Measurements from ENCODE around the gene ANKRD34B. TPM values are rescaled to one million over a fixed set of nuclear protein-coding genes. Genes with fewer than 3 reads are reported as not detected.
A peak's percentile ranks its signal among the peaks of the same experiment; 100 is the strongest.

Gene ANKRD34B
- not detected for total RNA-seq
- polyA plus RNA-seq = not detected
- 0 reads per million in 6 experiments for total RNA-seq

DNA sequence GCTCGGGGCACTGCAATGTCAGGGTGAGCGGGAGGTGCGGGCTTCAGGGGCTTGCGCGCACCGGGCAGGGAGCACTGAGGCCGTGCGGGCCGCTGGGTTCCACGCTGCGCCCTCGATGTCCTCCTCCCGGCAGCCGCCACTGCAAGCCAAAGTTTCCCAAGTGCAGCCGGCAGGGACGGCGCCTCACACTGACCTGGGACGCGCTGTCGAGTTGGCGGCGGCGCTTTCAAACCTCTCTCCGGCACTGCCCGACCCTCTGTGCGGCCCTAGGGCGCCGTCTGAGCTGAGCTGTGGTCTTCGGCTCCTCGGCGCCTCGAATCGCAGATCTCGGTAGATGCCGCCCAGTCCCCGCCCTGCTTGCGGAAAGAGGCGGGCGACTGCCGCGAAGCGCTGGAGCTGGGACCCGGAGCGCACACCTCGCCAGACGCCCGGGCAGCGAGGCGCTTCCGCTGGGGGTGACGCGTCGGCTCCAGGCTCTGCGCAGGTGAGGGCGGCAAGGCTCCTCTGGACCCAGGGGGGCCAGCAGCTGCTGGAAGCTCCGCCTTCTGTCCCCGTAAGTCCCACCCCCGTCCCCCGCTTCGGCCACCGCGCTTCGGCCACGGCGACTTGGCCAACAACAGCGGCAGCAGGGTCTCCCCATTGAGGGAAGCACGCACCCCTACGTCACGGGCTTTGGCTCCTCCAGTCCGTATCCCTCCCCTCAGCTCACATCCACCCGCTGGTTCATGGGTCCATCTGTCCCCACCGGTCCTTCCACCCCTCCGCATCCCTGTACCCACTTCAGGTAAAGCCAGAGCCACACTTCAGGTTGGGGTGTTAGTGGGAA lies at the start of gene ANKRD34B:
TSS of gene ANKRD34B (minus strand) at position 320 of the 826 bp plus-strand sequence. CDS start 10,261 bp downstream, outside the sequence.
- peaks cover 3 to 14% (median 6%) of the 10 kb centered on the region in 4 donors for H3K4me1 Mint-ChIP-seq
- no peak for DNase-seq
- H3K9me3 Mint-ChIP-seq = peaks cover 0 to 3% (median 0%) of the 10 kb centered on the region in 9 donors
- peak within 1 kb of the TSS in 9 of 10 donors; percentile 59 to 85 (median 77) for H3K4me3 Mint-ChIP-seq
- H3K27me3 Mint-ChIP-seq = peaks cover 38 to 86% (median 60%) of the 10 kb centered on the region in 5 donors
- ATAC-seq = peak in 1 of 2 donors; percentile 48
- no peak within 1 kb of the TSS for H3K27ac Mint-ChIP-seq
- POLR2A ChIA-PET = no interaction called here
- H3K36me3 Mint-ChIP-seq = peaks cover 0 to 6% (median 2%) of the 10 kb centered on the region in 3 donors

DNA sequence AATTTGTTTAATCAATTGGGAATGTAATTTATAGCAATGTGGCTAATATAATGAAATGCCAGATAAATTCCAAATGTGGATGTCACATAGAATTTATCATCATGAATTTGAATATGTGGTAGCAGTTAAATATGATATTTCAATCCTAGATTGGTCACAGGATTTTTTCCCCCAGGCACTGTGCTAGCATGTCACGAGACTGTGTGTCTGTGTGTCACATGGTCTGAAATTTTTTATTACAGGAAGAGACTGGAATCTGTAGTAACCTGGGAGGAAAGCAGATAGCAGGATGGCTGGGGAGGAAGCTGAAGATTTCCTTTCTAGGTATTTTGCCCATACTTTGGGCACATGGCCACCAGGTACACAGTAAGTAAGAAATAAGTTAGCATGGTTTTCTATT lies 49.0 kb upstream of the ANKRD34B start:
- no peak for DNase-seq

GRCh38 chr5:80618438-80618837 lies 48.4 kb upstream of the ANKRD34B start:
- Mint-ChIP-seq H3K36me3 (peaks cover 0 to 20% (median 14%) of the 10 kb centered on the region in 3 donors), H3K4me1 (no peaks in the 10 kb centered on the region), H3K27me3 (no peaks in the 10 kb centered on the region), H3K9me3 (no peaks in the 10 kb centered on the region), H3K4me3 (no peak overlapping the region), H3K27ac (no peak overlapping the region)
- DNase-seq (no peak), ATAC-seq (no peak)
- POLR2A ChIA-PET = no interaction called here

More for the DNA sequence above, 49.0 kb upstream of the ANKRD34B start:
- Mint-ChIP-seq H3K36me3 (peaks cover 0 to 20% (median 14%) of the 10 kb centered on the region in 3 donors), H3K4me1 (no peaks in the 10 kb centered on the region), H3K4me3 (no peak overlapping the region), H3K27ac (no peak overlapping the region), H3K27me3 (no peaks in the 10 kb centered on the region), H3K9me3 (no peaks in the 10 kb centered on the region)
- POLR2A ChIA-PET = no interaction called here
- no peak for ATAC-seq

- Mint-ChIP-seq H3K36me3 (peaks cover 0 to 9% (median 3%) of the 10 kb centered on the region in 3 donors), H3K4me3 (no peak overlapping the region), H3K27me3 (no peaks in the 10 kb centered on the region), H3K27ac (peak overlapping the region in 1 of 10 donors; percentile 48), H3K9me3 (peaks cover 0 to 6% (median 0%) of the 10 kb centered on the region in 9 donors), H3K4me1 (no peaks in the 10 kb centered on the region)
- no peak for ATAC-seq
- no peak for DNase-seq
- POLR2A ChIA-PET = no interaction called here
Measured at GRCh38 chr5:80615266-80615914, 45.3 kb upstream of the ANKRD34B start.

DNA sequence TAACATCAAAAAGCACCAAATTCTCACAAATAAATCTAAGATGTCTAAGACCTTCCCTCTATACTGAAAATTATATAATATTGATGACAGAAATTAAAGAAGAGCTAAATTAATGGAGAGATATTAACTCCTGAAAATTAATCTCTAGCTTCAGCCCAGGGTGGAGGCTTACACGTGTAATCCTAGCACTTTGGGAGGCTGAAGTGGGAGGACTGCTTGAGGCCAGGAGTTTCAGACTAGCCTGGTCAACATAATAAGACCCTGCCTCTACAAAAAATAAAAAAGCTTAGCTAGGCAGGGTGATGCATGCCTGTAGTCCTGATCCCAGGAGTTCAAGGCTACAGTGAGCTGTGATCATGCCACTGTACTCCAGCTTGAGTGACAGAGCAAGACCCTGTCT lies 39.6 kb upstream of the ANKRD34B start:
- Mint-ChIP-seq H3K36me3 (peaks cover 0 to 12% (median 11%) of the 10 kb centered on the region in 3 donors), H3K9me3 (peaks cover 0 to 27% (median 6%) of the 10 kb centered on the region in 9 donors), H3K27me3 (no peaks in the 10 kb centered on the region), H3K4me1 (no peaks in the 10 kb centered on the region), H3K4me3 (no peak overlapping the region), H3K27ac (no peak overlapping the region)
- DNase-seq (no peak), ATAC-seq (no peak)
- POLR2A ChIA-PET = no interaction called here

DNA sequence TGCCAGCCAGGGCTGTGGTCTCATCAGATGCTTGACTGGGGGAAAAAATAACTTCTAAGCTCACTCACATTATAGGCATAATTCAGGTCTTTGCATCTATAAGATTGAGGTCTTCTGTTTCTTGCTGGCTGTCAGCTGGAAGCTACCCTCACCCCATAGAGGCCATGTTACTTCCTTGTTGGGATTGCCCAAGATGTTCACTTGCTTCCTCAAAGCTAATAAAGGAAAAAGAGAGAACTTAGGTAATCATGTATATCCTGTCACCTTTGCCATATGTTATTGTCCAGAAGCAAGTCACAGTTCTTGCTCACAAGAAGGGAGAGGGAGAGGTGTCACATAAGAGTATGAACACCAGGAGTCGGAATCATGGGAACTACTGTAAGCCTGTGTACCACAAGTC lies 38.7 kb upstream of the ANKRD34B start:
- Mint-ChIP-seq H3K27me3 (no peaks in the 10 kb centered on the region), H3K27ac (no peak overlapping the region), H3K36me3 (peaks cover 0 to 12% (median 11%) of the 10 kb centered on the region in 3 donors), H3K9me3 (peaks cover 0 to 27% (median 6%) of the 10 kb centered on the region in 9 donors), H3K4me1 (no peaks in the 10 kb centered on the region), H3K4me3 (no peak overlapping the region)
- ATAC-seq (no peak), DNase-seq (no peak)
- POLR2A ChIA-PET = no interaction called here

- Mint-ChIP-seq H3K9me3 (peaks cover 0 to 27% (median 6%) of the 10 kb centered on the region in 9 donors), H3K27ac (no peak overlapping the region)
- no peak for DNase-seq
Measured at GRCh38 chr5:80607832-80608231, 37.8 kb upstream of the ANKRD34B start.

DNA sequence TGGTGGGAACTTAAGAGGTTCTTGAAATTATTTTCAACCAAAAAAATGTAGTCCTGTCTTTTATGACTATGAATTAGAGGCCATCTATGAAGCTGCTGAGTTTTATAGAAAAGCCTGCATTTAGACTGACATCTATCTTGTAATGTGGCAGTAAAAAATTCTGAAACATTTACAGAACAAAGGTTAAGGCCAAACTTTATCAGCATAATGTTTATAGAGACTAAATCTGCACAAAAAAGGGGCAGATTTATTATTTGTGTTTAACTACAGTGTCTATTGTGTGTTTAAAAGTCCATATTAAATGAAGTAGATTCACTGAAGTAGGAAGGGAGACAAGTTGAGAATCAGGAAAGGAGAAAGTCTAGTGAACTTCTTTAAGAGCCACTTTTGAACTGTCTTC lies 37.3 kb upstream of the ANKRD34B start:
- POLR2A ChIA-PET = no interaction called here
- peaks cover 0 to 12% (median 11%) of the 10 kb centered on the region in 3 donors for H3K36me3 Mint-ChIP-seq
- ATAC-seq = no peak

More at GRCh38 chr5:80607832-80608231, 37.8 kb upstream of the ANKRD34B start:
- Mint-ChIP-seq H3K4me3 (no peak overlapping the region), H3K27me3 (no peaks in the 10 kb centered on the region), H3K36me3 (peaks cover 0 to 12% (median 11%) of the 10 kb centered on the region in 3 donors), H3K4me1 (no peaks in the 10 kb centered on the region)
- POLR2A ChIA-PET = no interaction called here
- ATAC-seq = no peak

GRCh38 chr5:80600943-80601693 lies 31.0 kb upstream of the ANKRD34B start:
- H3K27ac Mint-ChIP-seq = no peak overlapping the region
- ATAC-seq (peak in 1 of 2 donors; percentile 25), DNase-seq (peak in 2 of 10 donors; percentile 6 to 11)
- H3K36me3 Mint-ChIP-seq = no peaks in the 10 kb centered on the region
- H3K9me3 Mint-ChIP-seq = no peaks in the 10 kb centered on the region
- H3K4me1 Mint-ChIP-seq = peaks cover 0 to 2% (median 0%) of the 10 kb centered on the region in 4 donors
- no peak overlapping the region for H3K4me3 Mint-ChIP-seq
- peaks cover 0 to 5% (median 0%) of the 10 kb centered on the region in 5 donors for H3K27me3 Mint-ChIP-seq
- POLR2A ChIA-PET = no interaction called here

More for the DNA sequence above, 37.3 kb upstream of the ANKRD34B start:
- no peak for DNase-seq
- no peak overlapping the region for H3K27ac Mint-ChIP-seq
- no peaks in the 10 kb centered on the region for H3K27me3 Mint-ChIP-seq
- no peaks in the 10 kb centered on the region for H3K4me1 Mint-ChIP-seq
- peaks cover 0 to 27% (median 6%) of the 10 kb centered on the region in 9 donors for H3K9me3 Mint-ChIP-seq
- no peak overlapping the region for H3K4me3 Mint-ChIP-seq

DNA sequence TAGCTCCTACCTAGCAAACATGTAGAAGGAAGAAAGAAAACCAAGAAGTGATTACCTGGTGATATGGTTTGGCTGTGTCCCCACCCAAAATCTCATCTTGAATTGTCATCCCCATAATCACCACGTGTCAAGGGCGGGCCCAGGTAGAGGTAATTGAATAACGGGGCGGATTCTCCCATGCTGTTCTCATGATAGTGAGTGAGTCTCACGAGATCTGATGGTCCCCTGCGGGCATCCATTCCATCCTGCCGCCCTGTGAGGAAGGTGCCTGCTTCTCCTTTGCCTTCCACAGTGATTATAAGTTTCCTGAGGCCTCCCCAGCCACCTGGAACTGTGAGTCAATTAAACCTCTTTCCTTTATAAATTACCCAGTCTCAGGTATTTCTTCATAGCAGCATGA lies 27.4 kb upstream of the ANKRD34B start:
- Mint-ChIP-seq H3K27me3 (peaks cover 0 to 5% (median 0%) of the 10 kb centered on the region in 5 donors), H3K4me1 (peaks cover 0 to 2% (median 0%) of the 10 kb centered on the region in 4 donors), H3K9me3 (no peaks in the 10 kb centered on the region), H3K4me3 (no peak overlapping the region), H3K36me3 (no peaks in the 10 kb centered on the region), H3K27ac (peak overlapping the region in 1 of 10 donors; percentile 19)
- DNase-seq = no peak
- POLR2A ChIA-PET = no interaction called here
- ATAC-seq = no peak

DNA sequence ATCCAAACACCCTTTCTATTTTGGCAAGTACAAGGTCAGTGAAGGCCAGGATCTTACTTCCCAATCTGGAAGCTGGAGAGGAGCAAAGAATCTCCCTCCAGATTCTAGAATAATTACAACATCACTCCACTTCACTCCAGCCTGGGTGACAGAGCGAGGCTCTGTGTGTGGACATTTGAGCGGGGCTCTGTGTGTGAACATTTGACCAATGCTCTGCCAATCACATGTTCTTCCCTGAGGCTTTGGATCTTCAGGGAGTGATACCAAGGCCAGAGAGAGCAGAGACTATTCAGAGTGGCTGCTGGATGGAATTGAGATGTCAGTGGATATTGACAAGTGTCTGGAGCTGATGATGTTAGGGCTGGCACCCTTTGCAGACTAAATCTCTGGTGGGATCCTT lies 24.7 kb upstream of the ANKRD34B start:
- H3K36me3 Mint-ChIP-seq = no peaks in the 10 kb centered on the region
- peaks cover 0 to 2% (median 0%) of the 10 kb centered on the region in 4 donors for H3K4me1 Mint-ChIP-seq
- POLR2A ChIA-PET = no interaction called here
- H3K27me3 Mint-ChIP-seq = peaks cover 0 to 5% (median 2%) of the 10 kb centered on the region in 5 donors
- H3K27ac Mint-ChIP-seq = no peak overlapping the region
- H3K4me3 Mint-ChIP-seq = no peak overlapping the region
- DNase-seq = no peak
- H3K9me3 Mint-ChIP-seq = no peaks in the 10 kb centered on the region
- no peak for ATAC-seq

- DNase-seq (no peak), ATAC-seq (no peak)
- POLR2A ChIA-PET = no interaction called here
- Mint-ChIP-seq H3K4me3 (no peak overlapping the region), H3K9me3 (no peaks in the 10 kb centered on the region), H3K4me1 (no peaks in the 10 kb centered on the region), H3K27ac (no peak overlapping the region), H3K27me3 (peaks cover 0 to 6% (median 2%) of the 10 kb centered on the region in 5 donors), H3K36me3 (no peaks in the 10 kb centered on the region)
Measured at GRCh38 chr5:80592761-80593160, 22.7 kb upstream of the ANKRD34B start.

Data from naive thymus-derived CD8-positive, alpha-beta T cell (primary cell).